HepG2 (cell line): ENCODE data around the gene NCOA1. TPM values are rescaled to one million over a fixed set of nuclear protein-coding genes. Genes with fewer than 3 reads are reported as not detected.

ENCODE experiments used
- ATAC-seq: fragments of 200-7000 bp; cut with Tn5 transposase; 3 replicates; pipeline ENCODE4 v1.9.1; 2020; ENCODE audit warnings: mild to moderate bottlenecking, moderate library complexity
- BruUV-seq: library from RNA; stranded (reverse); fragments of 400-500 nt; replicated peaks from 2 replicates; lab custom pipeline; 2021; lab: Mats Ljungman, UMichigan
- CTCF ChIA-PET: fragments of 300-600 bp; formaldehyde crosslinking; extraction: SDS; loops from one replicate; lab custom pipeline; 2021; ENCODE audit warnings: low total read pairs, inconsistent platforms, low intra/inter-chr PET ratio; lab: Yijun Ruan, JAX
- POLR2A ChIA-PET: fragments of 350-600 bp; sonication (Branson Sonifier 250); formaldehyde crosslinking; loops from one replicate; lab custom pipeline; 2020; ENCODE audit warnings: antibody characterized with exemption, inconsistent platforms; lab: Yijun Ruan, JAX
- DNase-seq: peaks from one replicate; pipeline ENCODE4 v3.0.0-alpha.2; 2015; ENCODE audit warnings: low spot score
- FAIRE-seq: peaks from 3 replicates; lab custom pipeline; 2011; peaks lifted over from hg19 to GRCh38; lab: Jason Lieb, UNC
- H2AFZ ChIP-seq: one replicate; pipeline ENCODE4 v1.6.1; 2011; ENCODE audit warnings: low read length, inconsistent platforms
- H3K27ac ChIP-seq: fragments of 300-600 bp; 3 replicates; pipeline ENCODE4 v1.8.0; 2011; ENCODE audit warnings: mixed run types, mild to moderate bottlenecking, mixed read lengths, low read length, inconsistent platforms; ENCODE audit not compliant: insufficient read depth; ENCODE audit errors: extremely low read length
- H3K27me3 ChIP-seq, 2 experiments: fragments of 200-600 bp in 1 of 2; 2 replicates in 1 of 2; 3 replicates in 1 of 2; pipeline versions ENCODE4 v1.6.0 to v1.8.0; 2011; ENCODE audit warnings: low read length in 2 of 2, mild to moderate bottlenecking in 2 of 2, moderate library complexity in 2 of 2, inconsistent platforms in 1 of 2; ENCODE audit not compliant: insufficient read depth in 2 of 2, control insufficient read depth in 1 of 2
- H3K36me3 ChIP-seq, 2 experiments: fragments of 200-600 bp in 1 of 2; replicated peaks in 1 of 2; 2 replicates in 1 of 2; 3 replicates in 1 of 2; pipeline versions ENCODE4 v1.5.1 to v1.8.0; 2011; ENCODE audit warnings: low read length in 2 of 2, inconsistent platforms in 1 of 2; ENCODE audit not compliant: insufficient read depth in 2 of 2, control insufficient read depth in 1 of 2
- H3K4me1 ChIP-seq: 2 replicates; pipeline ENCODE4 v1.5.1; 2012; ENCODE audit warnings: low read length, inconsistent platforms; ENCODE audit not compliant: insufficient read depth
- H3K4me2 ChIP-seq: 2 replicates; pipeline ENCODE4 v1.6.0; 2011; ENCODE audit warnings: low read depth, low read length, inconsistent platforms
- H3K4me3 ChIP-seq, 3 experiments: fragments of 200-600 bp in 1 of 3; sonication (generic), shearing (Covaris generic) in 1 of 3; replicated peaks in 1 of 3; 2 replicates each; pipeline ENCODE4 v1.5.1; 2011 to 2016; ENCODE audit warnings: low read length in 3 of 3, inconsistent platforms in 2 of 3, low read depth in 2 of 3, mild to moderate bottlenecking in 2 of 3, control low read depth in 1 of 3, mixed read lengths in 1 of 3; ENCODE audit not compliant: insufficient read depth in 1 of 3
- H3K79me2 ChIP-seq: one replicate; pipeline ENCODE4 v1.6.1; 2011; ENCODE audit warnings: low read length, inconsistent platforms; ENCODE audit not compliant: insufficient read depth
- H3K9ac ChIP-seq: 2 replicates; pipeline ENCODE4 v1.6.0; 2011; ENCODE audit warnings: mild to moderate bottlenecking, low read depth, low read length, inconsistent platforms; ENCODE audit not compliant: insufficient read depth
- H3K9me3 ChIP-seq: 2 replicates; pipeline ENCODE4 v1.5.1; 2012; ENCODE audit warnings: mild to moderate bottlenecking, low read length
- H4K20me1 ChIP-seq: 2 replicates; pipeline ENCODE4 v1.6.0; 2011; ENCODE audit warnings: inconsistent platforms, mild to moderate bottlenecking, low read length, moderate library complexity; ENCODE audit not compliant: insufficient read depth
- AKNA ChIP-seq: sonication (generic); formaldehyde crosslinking; IDR thresholded peaks from 2 replicates; pipeline ENCODE4 v1.4.0; 2020; ENCODE audit warnings: missing genetic modification reagents, borderline replicate concordance
- MXD1 ChIP-seq: sonication (generic); formaldehyde crosslinking; IDR thresholded peaks from 2 replicates; pipeline ENCODE4 v1.4.0; 2020; ENCODE audit warnings: mild to moderate bottlenecking, missing genetic modification reagents
- TBX3 ChIP-seq: fragments of 450-650 bp; IDR thresholded peaks from 2 replicates; pipeline ENCODE4 v1.6.1; 2017; ENCODE audit warnings: antibody characterized with exemption, mild to moderate bottlenecking, inconsistent platforms, borderline replicate concordance
- ZKSCAN8 ChIP-seq: IDR thresholded peaks from 2 replicates; pipeline ENCODE4 v1.6.1; 2016; ENCODE audit warnings: borderline replicate concordance, missing genetic modification reagents, missing compliant biosample characterization
- ZNF274 ChIP-seq: sonication (generic); formaldehyde crosslinking; IDR thresholded peaks from 2 replicates; pipeline ENCODE4 v1.5.1; 2020; ENCODE audit warnings: mild to moderate bottlenecking, missing genetic modification reagents
- ZNF354B ChIP-seq: sonication (generic); formaldehyde crosslinking; IDR thresholded peaks from 2 replicates; pipeline ENCODE4 v1.8.0; 2022; ENCODE audit warnings: mild to moderate bottlenecking, missing genetic modification reagents
- ZNF362 ChIP-seq: sonication (generic); formaldehyde crosslinking; IDR thresholded peaks from 2 replicates; pipeline ENCODE4 v1.4.0; 2020; ENCODE audit warnings: missing genetic modification reagents, mild to moderate bottlenecking, borderline replicate concordance
- ZNF441 ChIP-seq: sonication (generic); formaldehyde crosslinking; IDR thresholded peaks from 2 replicates; pipeline ENCODE4 v1.7.0; 2021; ENCODE audit warnings: missing genetic modification reagents, borderline replicate concordance
- ZNF501 ChIP-seq: sonication (generic); formaldehyde crosslinking; IDR thresholded peaks from 2 replicates; pipeline ENCODE4 v1.5.1; 2020; ENCODE audit warnings: mild to moderate bottlenecking, moderate library complexity, missing genetic modification reagents
- ZNF556 ChIP-seq: sonication (generic); formaldehyde crosslinking; IDR thresholded peaks from 2 replicates; pipeline ENCODE4 v1.4.0; 2020; ENCODE audit warnings: mild to moderate bottlenecking, missing genetic modification reagents, borderline replicate concordance
- ZNF772 ChIP-seq: sonication (generic); formaldehyde crosslinking; IDR thresholded peaks from 2 replicates; pipeline ENCODE4 v1.5.0; 2020; ENCODE audit warnings: mild to moderate bottlenecking, missing genetic modification reagents
- ZNF788 ChIP-seq: sonication (generic); formaldehyde crosslinking; IDR thresholded peaks from 2 replicates; pipeline ENCODE4 v1.5.0; 2020; ENCODE audit warnings: mild to moderate bottlenecking, missing genetic modification reagents, borderline replicate concordance
- WGBS: methylation state at CpG from one replicate; pipeline ENCODE4 v1.1.6; 2017; ENCODE audit warnings: low lambda C conversion rate; 5-methylcytosine and 5-hydroxymethylcytosine counted together
- in situ Hi-C: cut with HindIII; loops from 2 replicates; pipeline ENCODE4 v1.10.0; 2017; ENCODE audit warnings: low pct_unique_long_range_greater_than_20kb; ENCODE audit not compliant: extremely low pct_ligation_motif_present
- intact Hi-C: fragments of 100-400 bp; cut with micrococcal nuclease; formaldehyde crosslinking; loops from one replicate; pipeline ENCODE4 v1.10.0; 2022; ENCODE audit not compliant: unreplicated experiment
- polyA plus RNA-seq, 8 experiments: library from polyadenylated mRNA; depleted of rRNA in 3 of 8; stranded (reverse) in 7 of 8; unstranded in 1 of 8; fragments of >200 nt; fragmentation: Illumina TruSeq in 4 of 8; extraction: Trizol in 4 of 8; gene quantifications; 2 replicates each; pipeline versions ENCODE4 v1.2.1 to v1.2.3, GENCODE V29; 2011 to 2016; ENCODE audit warnings: low read depth in 4 of 8, missing spikeins in 1 of 8, mixed read lengths in 1 of 8; ENCODE audit not compliant: insufficient read depth in 1 of 8
- total RNA-seq, 5 experiments: library from RNA; depleted of rRNA; stranded (reverse); fragments of >200 nt; fragmentation: Illumina TruSeq; extraction: Trizol; gene quantifications; 2 replicates each; pipeline ENCODE4 v1.2.3, GENCODE V29; 2016; ENCODE audit warnings: low read depth in 1 of 5

NCOA1 gene
- total and polyA plus RNA-seq, 2 of the 13 experiments (the other 11 are each of a cell fraction or from before 2014, with no cell fraction given), result 10.0 to 10.4 TPM

- CTCF ChIA-PET, result no interaction called here
- intact Hi-C loops, result loop anchor here (2.0 to 5.0 kb wide), 2 partner anchors 77 to 303 kb away; partner anchors contain the start of genes CENPO and PTRHD1
- H3K4me3 ChIP-seq, result peak overlapping the region; percentile 68 to 90 (median 89); a peak in 5 of 6 replicates
- TF ChIP-seq TBX3, result no peak
- 0 out of 2 replicates have a peak, but pooled peaks have one; percentile 28 for TF ChIP-seq ZNF788 (CRISPR knock-in tag)
- TF ChIP-seq ZNF354B (CRISPR knock-in tag), result no peak
- TF ChIP-seq ZNF772 (CRISPR knock-in tag), result 0 out of 2 replicates have a peak, but pooled peaks have one; percentile 39
- peak; percentile 46; the same call in 1 of the 2 replicates for TF ChIP-seq ZNF501
- 0 out of 2 replicates have a peak, but pooled peaks have one; percentile 36 for TF ChIP-seq MXD1 (CRISPR knock-in tag)
- TF ChIP-seq ZNF362 (CRISPR knock-in tag), result no peak
- TF ChIP-seq ZNF556 (CRISPR knock-in tag), result peak; percentile 6; the same call in 1 of the 2 replicates
- no peak for TF ChIP-seq ZNF274 (CRISPR knock-in tag)
- TF ChIP-seq ZNF441 (CRISPR knock-in tag), result no peak
- no peak for TF ChIP-seq ZKSCAN8
- TF ChIP-seq AKNA, result no peak
Observed at GRCh38 chr2:24489465-24490180, 1.4 kb upstream of the NCOA1 start.

More at GRCh38 chr2:24489465-24490180, 1.4 kb upstream of the NCOA1 start:
- ATAC-seq (peak; percentile 30), FAIRE-seq (no peak), DNase-seq (no peak)
- Histone ChIP-seq H3K36me3 (no peaks in the 10 kb centered on the region), H3K27me3 (peaks cover 0 to 10% of the 10 kb centered on the region in 2 experiments; a peak in 2 of 5 replicates), H3K4me1 (peaks cover 51% of the 10 kb centered on the region), H3K9ac (peak overlapping the region; percentile 57), H3K27ac (no peak overlapping the region), H4K20me1 (no peaks in the 10 kb centered on the region), H3K79me2 (peaks cover 4% of the 10 kb centered on the region), H2AFZ (peak overlapping the region; percentile 37), H3K4me2 (peak overlapping the region; percentile 91), H3K9me3 (no peaks in the 10 kb centered on the region)
- WGBS, result 39% methylated on average over 13 of the region's 14 CpGs
- no TSS peak for BruUV-seq
- POLR2A ChIA-PET, result interaction anchor here (0.9 to 1.4 kb wide), 2 partner anchors 90 to 303 kb away, joined by 3 read pairs; partner anchors contain the start of genes CENPO and PTRHD1
- in situ Hi-C loops, result loop anchor here (10.0 kb wide), 1 partner anchor 305 kb away; the partner anchor contains the start of genes CENPO and PTRHD1
